PC-9 (cell line): Measurements from ENCODE around the gene GDPD3.

Source experiments
- EZH2 ChIP-seq: fragments of 200-600 bp; sonication (generic); IDR thresholded peaks from 2 replicates; pipeline ENCODE4 v1.8.0; 2017; ENCODE audit warnings: antibody characterized with exemption, low read depth
- TF ChIP-seq, protein P1 (sequence below): fragments of 200-600 bp; sonication (generic); conservative IDR thresholded peaks from 2 replicates; pipeline ENCODE4 v1.6.1; 2017; ENCODE audit warnings: mixed run types, antibody characterized with exemption, mild to moderate bottlenecking, moderate library complexity

DNA sequence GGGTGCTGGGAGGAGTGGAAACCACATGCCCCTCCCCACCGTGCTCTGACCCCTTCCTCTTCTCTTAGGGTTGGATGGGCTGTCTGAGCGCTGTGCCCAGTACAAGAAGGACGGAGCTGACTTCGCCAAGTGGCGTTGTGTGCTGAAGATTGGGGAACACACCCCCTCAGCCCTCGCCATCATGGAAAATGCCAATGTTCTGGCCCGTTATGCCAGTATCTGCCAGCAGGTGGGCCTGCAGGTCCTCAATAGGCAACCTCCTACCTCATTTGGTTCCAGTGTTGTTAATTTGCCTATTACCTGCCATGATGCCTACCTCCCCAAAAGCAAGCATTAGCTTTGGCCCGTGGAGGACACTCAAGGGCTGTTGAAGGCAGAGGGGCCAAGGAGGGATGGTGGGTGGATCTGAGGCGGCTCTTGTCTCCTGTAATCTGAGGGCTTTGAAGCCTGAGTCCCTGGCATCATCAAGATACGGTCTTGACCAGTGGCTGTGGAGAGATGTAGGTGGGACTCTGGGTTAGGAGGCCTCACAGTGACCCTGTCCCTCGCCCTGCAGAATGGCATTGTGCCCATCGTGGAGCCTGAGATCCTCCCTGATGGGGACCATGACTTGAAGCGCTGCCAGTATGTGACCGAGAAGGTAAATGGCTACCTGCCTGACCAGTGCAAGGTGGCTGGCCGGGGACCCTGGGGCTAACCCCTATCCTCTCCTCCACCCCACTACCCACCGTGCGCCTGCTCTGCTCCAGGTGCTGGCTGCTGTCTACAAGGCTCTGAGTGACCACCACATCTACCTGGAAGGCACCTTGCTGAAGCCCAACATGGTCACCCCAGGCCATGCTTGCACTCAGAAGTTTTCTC lies 44.4 kb downstream of the GDPD3 start:
- TF ChIP-seq, protein P1, sequence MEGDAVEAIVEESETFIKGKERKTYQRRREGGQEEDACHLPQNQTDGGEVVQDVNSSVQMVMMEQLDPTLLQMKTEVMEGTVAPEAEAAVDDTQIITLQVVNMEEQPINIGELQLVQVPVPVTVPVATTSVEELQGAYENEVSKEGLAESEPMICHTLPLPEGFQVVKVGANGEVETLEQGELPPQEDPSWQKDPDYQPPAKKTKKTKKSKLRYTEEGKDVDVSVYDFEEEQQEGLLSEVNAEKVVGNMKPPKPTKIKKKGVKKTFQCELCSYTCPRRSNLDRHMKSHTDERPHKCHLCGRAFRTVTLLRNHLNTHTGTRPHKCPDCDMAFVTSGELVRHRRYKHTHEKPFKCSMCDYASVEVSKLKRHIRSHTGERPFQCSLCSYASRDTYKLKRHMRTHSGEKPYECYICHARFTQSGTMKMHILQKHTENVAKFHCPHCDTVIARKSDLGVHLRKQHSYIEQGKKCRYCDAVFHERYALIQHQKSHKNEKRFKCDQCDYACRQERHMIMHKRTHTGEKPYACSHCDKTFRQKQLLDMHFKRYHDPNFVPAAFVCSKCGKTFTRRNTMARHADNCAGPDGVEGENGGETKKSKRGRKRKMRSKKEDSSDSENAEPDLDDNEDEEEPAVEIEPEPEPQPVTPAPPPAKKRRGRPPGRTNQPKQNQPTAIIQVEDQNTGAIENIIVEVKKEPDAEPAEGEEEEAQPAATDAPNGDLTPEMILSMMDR: peak; percentile 79
- no peak for TF ChIP-seq EZH2
